ENCODE data around the gene SYS1.

GRCh38 chr20:45318948-45319347 is 44.0 kb upstream of the SYS1 start:
- TF ChIP-seq POLR2A (IDR thresholded peaks at IDR 0.05; ENCODE audit: low read depth, low read length) (no peak), JUN (IDR thresholded peaks at IDR 0.05; ENCODE audit: borderline replicate concordance, insufficient read depth, insufficient read length, low read depth) (no peak), EZH2 (IDR thresholded peaks at IDR 0.05; ENCODE audit: borderline replicate concordance, low read depth, low read length, severe bottlenecking) (no peak)
- TF ChIP-seq, protein P1, sequence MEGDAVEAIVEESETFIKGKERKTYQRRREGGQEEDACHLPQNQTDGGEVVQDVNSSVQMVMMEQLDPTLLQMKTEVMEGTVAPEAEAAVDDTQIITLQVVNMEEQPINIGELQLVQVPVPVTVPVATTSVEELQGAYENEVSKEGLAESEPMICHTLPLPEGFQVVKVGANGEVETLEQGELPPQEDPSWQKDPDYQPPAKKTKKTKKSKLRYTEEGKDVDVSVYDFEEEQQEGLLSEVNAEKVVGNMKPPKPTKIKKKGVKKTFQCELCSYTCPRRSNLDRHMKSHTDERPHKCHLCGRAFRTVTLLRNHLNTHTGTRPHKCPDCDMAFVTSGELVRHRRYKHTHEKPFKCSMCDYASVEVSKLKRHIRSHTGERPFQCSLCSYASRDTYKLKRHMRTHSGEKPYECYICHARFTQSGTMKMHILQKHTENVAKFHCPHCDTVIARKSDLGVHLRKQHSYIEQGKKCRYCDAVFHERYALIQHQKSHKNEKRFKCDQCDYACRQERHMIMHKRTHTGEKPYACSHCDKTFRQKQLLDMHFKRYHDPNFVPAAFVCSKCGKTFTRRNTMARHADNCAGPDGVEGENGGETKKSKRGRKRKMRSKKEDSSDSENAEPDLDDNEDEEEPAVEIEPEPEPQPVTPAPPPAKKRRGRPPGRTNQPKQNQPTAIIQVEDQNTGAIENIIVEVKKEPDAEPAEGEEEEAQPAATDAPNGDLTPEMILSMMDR (IDR thresholded peaks at IDR 0.05; ENCODE audit: extremely low read depth in 1 of 2, insufficient read depth in 1 of 2, low read depth in 1 of 2, low read length in 2 of 2) = no peak
